Natural killer cell (primary cell): Measurements from ENCODE around the gene ALLC. TPM values are rescaled to one million over a fixed set of nuclear protein-coding genes. Genes with fewer than 3 reads are reported as not detected.
A peak's percentile ranks its signal among the peaks of the same experiment; 100 is the strongest.
"Not testable (repeated sequence)": the region's sequence is repeated elsewhere in the genome, so short reads cannot be mapped to it uniquely, and the experiment has no call there.

ENCODE experiments used
- ATAC-seq, 3 donors: fragments of 150-1000 bp in 2 of 3; fragments of 200-7000 bp in 1 of 3; cut with Tn5 transposase; 1 replicate in 1 of 3; 2 replicates in 2 of 3; pipeline ENCODE4 v1.10.0; 2021; ENCODE audit warnings: mild to moderate bottlenecking in 2 of 3, moderate library complexity in 2 of 3
- DNase-seq, 2 donors: peaks; one replicate each; pipeline versions ENCODE4 v3.0.0 to v3.0.0-alpha.2; 2013 to 2021; ENCODE audit warnings: mixed read lengths in 1 of 2
- H3K27ac ChIP-seq: one replicate; pipeline ENCODE4 v1.5.1; 2013; ENCODE audit warnings: mild to moderate bottlenecking, low read length
- H3K27me3 ChIP-seq: one replicate; pipeline ENCODE4 v1.6.1; 2013; ENCODE audit warnings: low read length; ENCODE audit not compliant: control insufficient read depth, insufficient read depth
- H3K36me3 ChIP-seq: one replicate; pipeline ENCODE4 v1.6.1; 2013; ENCODE audit warnings: low read length; ENCODE audit not compliant: control insufficient read depth, insufficient read depth
- H3K4me1 ChIP-seq: one replicate; pipeline ENCODE4 v1.6.1; 2013; ENCODE audit warnings: low read length; ENCODE audit not compliant: control insufficient read depth, insufficient read depth
- H3K4me3 ChIP-seq: one replicate; pipeline ENCODE4 v1.5.1; 2013; ENCODE audit warnings: low read length
- H3K9me3 ChIP-seq: one replicate; pipeline ENCODE4 v1.6.1; 2013; ENCODE audit warnings: low read length; ENCODE audit not compliant: control insufficient read depth, insufficient read depth
- H3K27ac Mint-ChIP-seq, 2 donors: one replicate each; pipeline ENCODE4 v1.8.0; 2022; ENCODE audit warnings: mild to moderate bottlenecking in 2 of 2, mixed read lengths in 2 of 2, moderate library complexity in 1 of 2
- H3K27me3 Mint-ChIP-seq, 2 donors: one replicate each; pipeline ENCODE4 v1.8.0; 2022; ENCODE audit warnings: low read depth in 2 of 2, mixed read lengths in 2 of 2
- H3K36me3 Mint-ChIP-seq: one replicate; pipeline ENCODE4 v1.8.0; 2022; ENCODE audit warnings: mixed read lengths
- H3K4me1 Mint-ChIP-seq, 2 donors: one replicate each; pipeline ENCODE4 v1.8.0; 2022; ENCODE audit warnings: mixed read lengths in 2 of 2
- H3K4me3 Mint-ChIP-seq: one replicate; pipeline ENCODE4 v1.8.0; 2022; ENCODE audit warnings: mild to moderate bottlenecking, moderate library complexity, mixed read lengths
- H3K9me3 Mint-ChIP-seq, 2 donors: one replicate each; pipeline ENCODE4 v1.8.0; 2022; ENCODE audit warnings: mixed read lengths in 2 of 2
- WGBS: methylation state at CpG from one replicate; pipeline ENCODE4 v1.1.7; 2013; ENCODE audit warnings: missing lambda C conversion rate; ENCODE audit not compliant: insufficient coverage; 5-methylcytosine and 5-hydroxymethylcytosine counted together
- intact Hi-C: fragments of 100-400 bp; cut with micrococcal nuclease; formaldehyde crosslinking; loops from one replicate; pipeline ENCODE4 v1.14.2; 2022
- total RNA-seq, 4 donors: library from RNA; stranded (reverse); fragments of 120-200 nt in 1 of 4; gene quantifications; one replicate each; pipeline versions ENCODE4 v1.2.3 to v1.2.4, GENCODE V29; 2013 to 2022
- TF ChIP-seq, protein P1 (sequence below): fragments of 200-600 bp; IDR thresholded peaks from one replicate; pipeline ENCODE4 v1.8.0; 2022; ENCODE audit warnings: antibody characterized with exemption

The ALLC gene
- not detected for total RNA-seq
- total RNA-seq (2013) = not detected

DNA sequence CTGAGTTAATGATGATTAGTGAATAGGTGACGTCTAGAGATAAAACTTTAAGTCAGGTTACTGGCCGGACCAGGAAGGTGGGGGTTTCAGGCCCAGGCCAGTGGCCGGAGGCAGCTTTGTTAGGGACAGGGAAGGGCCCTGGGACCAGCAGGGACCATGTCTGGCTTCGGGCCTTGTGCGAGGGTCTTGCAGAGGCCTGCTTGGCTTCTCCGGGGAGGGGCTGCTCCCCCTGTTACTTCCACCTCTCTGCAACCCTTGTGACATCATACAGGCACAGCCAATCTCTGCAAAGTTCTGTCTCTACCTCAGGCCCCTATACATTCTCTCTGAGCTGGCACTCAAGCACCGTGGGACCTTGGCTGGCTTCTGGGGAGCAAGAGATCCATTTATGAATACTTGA is at the start of gene ALLC:
Gene ALLC, plus strand, starts transcription at position 320 of the 400 bp plus-strand sequence. CDS start 12,958 bp downstream, outside the sequence.
- Mint-ChIP-seq H3K27ac (no peak within 1 kb of the TSS), H3K27me3 (peaks cover 0 to 3% of the 10 kb centered on the region in 2 donors), H3K36me3 (no peaks in the 10 kb centered on the region), H3K4me3 (no peak within 1 kb of the TSS), H3K9me3 (no peaks in the 10 kb centered on the region), H3K4me1 (no peaks in the 10 kb centered on the region)
- Histone ChIP-seq H3K36me3 (no peaks in the 10 kb centered on the region), H3K9me3 (no peaks in the 10 kb centered on the region), H3K4me1 (no peaks in the 10 kb centered on the region), H3K27ac (no peak within 1 kb of the TSS), H3K4me3 (no peak within 1 kb of the TSS), H3K27me3 (no peaks in the 10 kb centered on the region)
- ATAC-seq (no peak), DNase-seq (no peak)
- intact Hi-C loops = loop anchor here (10.0 kb wide), 1 partner anchor 1543 kb away; no protein-coding TSS in a partner anchor
- 94% methylated on average over 7 of the region's 7 CpGs for WGBS
- TF ChIP-seq, protein P1, sequence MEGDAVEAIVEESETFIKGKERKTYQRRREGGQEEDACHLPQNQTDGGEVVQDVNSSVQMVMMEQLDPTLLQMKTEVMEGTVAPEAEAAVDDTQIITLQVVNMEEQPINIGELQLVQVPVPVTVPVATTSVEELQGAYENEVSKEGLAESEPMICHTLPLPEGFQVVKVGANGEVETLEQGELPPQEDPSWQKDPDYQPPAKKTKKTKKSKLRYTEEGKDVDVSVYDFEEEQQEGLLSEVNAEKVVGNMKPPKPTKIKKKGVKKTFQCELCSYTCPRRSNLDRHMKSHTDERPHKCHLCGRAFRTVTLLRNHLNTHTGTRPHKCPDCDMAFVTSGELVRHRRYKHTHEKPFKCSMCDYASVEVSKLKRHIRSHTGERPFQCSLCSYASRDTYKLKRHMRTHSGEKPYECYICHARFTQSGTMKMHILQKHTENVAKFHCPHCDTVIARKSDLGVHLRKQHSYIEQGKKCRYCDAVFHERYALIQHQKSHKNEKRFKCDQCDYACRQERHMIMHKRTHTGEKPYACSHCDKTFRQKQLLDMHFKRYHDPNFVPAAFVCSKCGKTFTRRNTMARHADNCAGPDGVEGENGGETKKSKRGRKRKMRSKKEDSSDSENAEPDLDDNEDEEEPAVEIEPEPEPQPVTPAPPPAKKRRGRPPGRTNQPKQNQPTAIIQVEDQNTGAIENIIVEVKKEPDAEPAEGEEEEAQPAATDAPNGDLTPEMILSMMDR = no peak

DNA sequence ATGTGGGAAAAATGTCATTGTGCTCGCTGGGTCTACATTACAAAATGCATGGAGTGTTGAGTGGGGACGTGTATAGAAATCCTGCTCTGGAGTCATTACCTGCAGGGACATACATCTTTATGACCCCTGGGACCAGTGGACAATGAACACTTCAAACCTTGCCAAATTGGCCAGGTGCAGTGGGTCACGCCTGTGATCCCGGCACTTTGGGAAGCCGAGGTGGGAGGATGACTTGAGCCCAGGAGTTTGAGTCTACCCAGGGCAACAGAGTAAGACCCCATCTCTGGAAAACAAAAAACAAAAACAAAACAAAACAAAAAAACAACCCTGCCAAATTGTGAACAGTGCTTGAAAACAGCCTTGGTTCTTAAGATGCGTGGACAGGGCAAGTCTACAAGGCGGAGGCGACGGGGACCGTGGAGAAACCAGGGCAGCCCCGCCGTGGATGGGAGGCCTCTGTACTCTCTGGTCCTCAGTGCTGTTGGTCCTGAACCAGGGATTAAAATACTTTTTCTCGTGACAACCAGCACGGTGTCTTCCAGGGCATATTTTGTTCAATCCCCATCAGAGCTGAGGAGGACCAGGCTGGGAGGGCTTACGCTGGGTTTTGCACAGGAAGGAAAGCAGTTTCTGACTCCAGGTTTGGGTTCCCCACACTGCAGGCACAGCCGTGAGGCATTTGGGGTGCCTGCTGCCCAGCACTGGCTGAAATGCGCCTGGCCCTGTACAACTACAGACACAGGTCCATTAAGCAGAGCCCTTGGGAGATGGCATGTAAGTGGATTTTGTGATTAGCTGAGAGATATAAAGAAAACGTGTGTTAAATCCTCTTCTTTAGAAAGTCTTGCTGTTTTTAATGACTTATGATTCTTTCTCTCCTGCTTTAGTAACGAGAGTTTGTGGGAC is 49.4 kb upstream of the ALLC start:
- WGBS = 84% methylated on average over 18 of the region's 19 CpGs
- Mint-ChIP-seq H3K27ac (no peak overlapping the region), H3K4me3 (no peak overlapping the region), H3K9me3 (no peaks in the 10 kb centered on the region), H3K4me1 (no peaks in the 10 kb centered on the region), H3K27me3 (no peaks in the 10 kb centered on the region), H3K36me3 (no peaks in the 10 kb centered on the region)
- Histone ChIP-seq H3K27me3 (no peaks in the 10 kb centered on the region), H3K4me1 (no peaks in the 10 kb centered on the region), H3K27ac (no peak overlapping the region), H3K36me3 (no peaks in the 10 kb centered on the region), H3K9me3 (no peaks in the 10 kb centered on the region), H3K4me3 (no peak overlapping the region)
- intact Hi-C loops = no loop called here
- TF ChIP-seq, protein P1 = no peak
- ATAC-seq (no peak), DNase-seq (no peak)

DNA sequence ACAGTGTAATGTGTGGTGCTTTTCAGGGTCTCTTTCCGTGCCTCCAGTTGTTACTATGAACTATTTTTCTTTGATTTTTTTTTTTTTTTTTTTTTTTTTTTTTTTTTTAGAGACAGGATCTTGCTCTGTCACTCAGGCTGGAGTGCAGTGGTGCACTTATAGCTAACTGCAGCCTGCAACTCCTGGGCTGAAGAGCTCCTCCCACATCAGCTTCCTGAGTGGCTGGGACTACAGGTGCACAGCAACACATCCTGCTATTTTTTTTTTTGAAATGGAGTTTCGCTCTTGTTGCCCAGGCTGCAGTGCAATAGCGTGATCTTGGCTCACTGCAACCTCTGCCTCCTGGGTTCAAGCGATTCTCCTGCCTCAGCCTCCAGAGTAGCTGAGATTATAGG is 48.7 kb upstream of the ALLC start:
- WGBS = 71% methylated on average over 3 of the region's 4 CpGs
- H3K27me3 Mint-ChIP-seq, H3K36me3 ChIP-seq, H3K27ac Mint-ChIP-seq, H3K36me3 Mint-ChIP-seq, H3K4me3 ChIP-seq, intact Hi-C loops, H3K27ac ChIP-seq, H3K4me1 ChIP-seq, ATAC-seq, H3K9me3 ChIP-seq, H3K4me3 Mint-ChIP-seq, H3K9me3 Mint-ChIP-seq, H3K27me3 ChIP-seq, H3K4me1 Mint-ChIP-seq: not testable (repeated sequence)
- peak in 1 of 2 donors; percentile 31 for DNase-seq

DNA sequence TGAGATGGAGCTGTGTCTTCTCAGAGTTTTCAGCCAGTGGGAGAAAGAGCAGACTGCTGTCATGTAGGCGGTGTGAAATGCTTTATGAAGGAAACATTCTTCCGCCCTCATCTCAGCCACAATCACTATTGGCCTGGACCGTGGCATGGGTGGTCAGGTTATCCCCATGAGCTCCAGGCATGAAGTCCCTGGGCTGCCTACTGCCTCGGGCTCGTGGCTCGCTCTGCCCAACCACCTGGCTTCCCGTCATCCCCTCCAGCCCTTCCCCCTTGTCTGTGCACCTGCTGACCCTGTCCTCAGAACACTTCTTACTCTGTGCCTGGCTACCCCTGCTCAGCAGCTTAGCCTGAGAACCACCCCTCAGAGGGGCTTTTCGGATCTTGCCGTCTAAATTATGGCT is 47.6 kb upstream of the ALLC start:
- Histone ChIP-seq H3K27ac (no peak overlapping the region), H3K27me3 (no peaks in the 10 kb centered on the region), H3K9me3 (no peaks in the 10 kb centered on the region), H3K4me3 (no peak overlapping the region), H3K4me1 (no peaks in the 10 kb centered on the region), H3K36me3 (no peaks in the 10 kb centered on the region)
- no peak for ATAC-seq
- H3K27ac Mint-ChIP-seq = no peak overlapping the region
- DNase-seq = no peak
- no peaks in the 10 kb centered on the region for H3K4me1 Mint-ChIP-seq
- intact Hi-C loops = no loop called here
- H3K9me3 Mint-ChIP-seq = no peaks in the 10 kb centered on the region
- H3K27me3 Mint-ChIP-seq = no peaks in the 10 kb centered on the region
- WGBS = 89% methylated on average over 9 of the region's 9 CpGs
- TF ChIP-seq, protein P1 = no peak
- no peak overlapping the region for H3K4me3 Mint-ChIP-seq
- no peaks in the 10 kb centered on the region for H3K36me3 Mint-ChIP-seq
